HK-2 (cell line): ENCODE data around the gene C1orf52.

Source experiments
- DNase-seq: peaks from one replicate; pipeline ENCODE4 v3.0.0-alpha.2; 2018; ENCODE audit not compliant: unreplicated experiment

Gene C1orf52

GRCh38 chr1:85259118-85259911, at the start of gene C1orf52:
TSS of gene C1orf52 (minus strand) at chr1:85259662. CDS start at chr1:85259633, 29 bp downstream.
- DNase-seq: peak; percentile 95

- no peak for DNase-seq
These were observed 49.4 kb upstream of the C1orf52 start for GRCh38 chr1:85308833-85309350.

GRCh38 chr1:85307987-85308832, 48.7 kb upstream of the C1orf52 start:
- DNase-seq: peak; percentile 90

GRCh38 chr1:85306236-85306635, 46.8 kb upstream of the C1orf52 start:
- no peak for DNase-seq

GRCh38 chr1:85303440-85304162, 44.1 kb upstream of the C1orf52 start:
- DNase-seq: no peak

GRCh38 chr1:85300140-85300539, 40.7 kb upstream of the C1orf52 start:
- DNase-seq: no peak

- peak; percentile 85 for DNase-seq
These were observed 38.6 kb upstream of the C1orf52 start for GRCh38 chr1:85297855-85298629.

- no peak for DNase-seq
These were observed 38.0 kb upstream of the C1orf52 start for GRCh38 chr1:85297538-85297854.

GRCh38 chr1:85296980-85297379, 37.5 kb upstream of the C1orf52 start:
- DNase-seq: no peak

- DNase-seq: no peak
These were observed 36.2 kb upstream of the C1orf52 start for GRCh38 chr1:85295654-85296053.

GRCh38 chr1:85295006-85295431, 35.6 kb upstream of the C1orf52 start:
- DNase-seq: peak; percentile 48

GRCh38 chr1:85290826-85291225, 31.4 kb upstream of the C1orf52 start:
- DNase-seq: no peak

- no peak for DNase-seq
These were observed 30.4 kb upstream of the C1orf52 start for GRCh38 chr1:85289848-85290335.

- peak; percentile 76 for DNase-seq
These were observed 29.9 kb upstream of the C1orf52 start for GRCh38 chr1:85289207-85289847.

- DNase-seq: no peak
These were observed 24.7 kb upstream of the C1orf52 start for GRCh38 chr1:85284202-85284601.

- DNase-seq: no peak
These were observed 24.2 kb upstream of the C1orf52 start for GRCh38 chr1:85283475-85284199.

GRCh38 chr1:85282424-85282823, 23.0 kb upstream of the C1orf52 start:
- DNase-seq: no peak

GRCh38 chr1:85280636-85281035, 21.2 kb upstream of the C1orf52 start:
- no peak for DNase-seq

GRCh38 chr1:85279458-85280080, 20.1 kb upstream of the C1orf52 start:
- no peak for DNase-seq
